Muscle layer of duodenum (tissue), 2 donors: ENCODE results near the gene TFAP2D.

ENCODE experiments used
- H3K27ac ChIP-seq: one replicate; pipeline ENCODE4 v1.7.0; 2013; ENCODE audit warnings: mild to moderate bottlenecking, low read length
- H3K27me3 ChIP-seq: one replicate; pipeline ENCODE4 v1.7.0; 2013; ENCODE audit warnings: low read depth, mild to moderate bottlenecking, control low read depth, low read length
- H3K36me3 ChIP-seq, 2 donors: one replicate each; pipeline ENCODE4 v1.7.0; 2013; ENCODE audit warnings: low read length in 2 of 2, control low read depth in 1 of 2, mild to moderate bottlenecking in 1 of 2; ENCODE audit not compliant: insufficient read depth in 2 of 2, control insufficient read depth in 1 of 2
- H3K4me1 ChIP-seq, 2 donors: one replicate each; pipeline ENCODE4 v1.7.0; 2013; ENCODE audit warnings: low read length in 2 of 2, mild to moderate bottlenecking in 2 of 2, control low read depth in 1 of 2, moderate library complexity in 1 of 2; ENCODE audit not compliant: insufficient read depth in 2 of 2, control insufficient read depth in 1 of 2
- H3K4me3 ChIP-seq, 2 donors: one replicate each; pipeline ENCODE4 v1.7.0; 2013; ENCODE audit warnings: low read length in 2 of 2, low read depth in 1 of 2, mild to moderate bottlenecking in 1 of 2
- H3K9me3 ChIP-seq, 2 donors: one replicate each; pipeline ENCODE4 v1.7.0; 2013; ENCODE audit warnings: low read length in 2 of 2, control low read depth in 1 of 2, mild to moderate bottlenecking in 1 of 2; ENCODE audit not compliant: control insufficient read depth in 1 of 2
- donor health status: healthy.

The TFAP2D gene

GRCh38 chr6:50713226-50713625, at the start of gene TFAP2D:
TSS of gene TFAP2D (plus strand) at chr6:50713526. CDS start at chr6:50714056, 530 bp downstream.
- Histone ChIP-seq H3K4me1 (peaks cover 0 to 12% of the 10 kb centered on the region in 2 donors), H3K27ac (no peak within 1 kb of the TSS), H3K9me3 (no peaks in the 10 kb centered on the region), H3K36me3 (no peaks in the 10 kb centered on the region), H3K27me3 (peaks cover 13% of the 10 kb centered on the region), H3K4me3 (no peak within 1 kb of the TSS)

GRCh38 chr6:50663806-50664205, 49.5 kb upstream of the TFAP2D start:
- Histone ChIP-seq H3K27ac (no peak overlapping the region), H3K4me1 (no peaks in the 10 kb centered on the region), H3K27me3 (no peaks in the 10 kb centered on the region), H3K36me3 (no peaks in the 10 kb centered on the region), H3K4me3 (no peak overlapping the region), H3K9me3 (no peaks in the 10 kb centered on the region)

- Histone ChIP-seq H3K9me3 (no peaks in the 10 kb centered on the region), H3K4me1 (no peaks in the 10 kb centered on the region), H3K36me3 (no peaks in the 10 kb centered on the region), H3K27me3 (no peaks in the 10 kb centered on the region), H3K27ac (no peak overlapping the region), H3K4me3 (no peak overlapping the region)
Observed at GRCh38 chr6:50666089-50666488, 47.2 kb upstream of the TFAP2D start.

GRCh38 chr6:50681213-50681824, 32.0 kb upstream of the TFAP2D start:
- no peaks in the 10 kb centered on the region for H3K4me1 ChIP-seq
- H3K27ac ChIP-seq: no peak overlapping the region
- no peaks in the 10 kb centered on the region for H3K36me3 ChIP-seq
- no peak overlapping the region for H3K4me3 ChIP-seq
- H3K27me3 ChIP-seq: no peaks in the 10 kb centered on the region
- H3K9me3 ChIP-seq: no peaks in the 10 kb centered on the region

GRCh38 chr6:50689210-50689609, 24.1 kb upstream of the TFAP2D start:
- Histone ChIP-seq H3K4me3 (no peak overlapping the region), H3K27me3 (no peaks in the 10 kb centered on the region), H3K4me1 (no peaks in the 10 kb centered on the region), H3K36me3 (no peaks in the 10 kb centered on the region), H3K9me3 (no peaks in the 10 kb centered on the region), H3K27ac (no peak overlapping the region)

GRCh38 chr6:50691814-50692495, 21.4 kb upstream of the TFAP2D start:
- Histone ChIP-seq H3K9me3 (no peaks in the 10 kb centered on the region), H3K4me3 (no peak overlapping the region), H3K4me1 (no peaks in the 10 kb centered on the region), H3K36me3 (no peaks in the 10 kb centered on the region), H3K27me3 (no peaks in the 10 kb centered on the region), H3K27ac (no peak overlapping the region)

- H3K4me3 ChIP-seq: no peak overlapping the region
- H3K27ac ChIP-seq: no peak overlapping the region
- H3K36me3 ChIP-seq: no peaks in the 10 kb centered on the region
- no peaks in the 10 kb centered on the region for H3K4me1 ChIP-seq
- no peaks in the 10 kb centered on the region for H3K9me3 ChIP-seq
- H3K27me3 ChIP-seq: no peaks in the 10 kb centered on the region
Observed at GRCh38 chr6:50698546-50698945, 14.8 kb upstream of the TFAP2D start.

GRCh38 chr6:50699051-50699775, 14.1 kb upstream of the TFAP2D start:
- H3K27me3 ChIP-seq: no peaks in the 10 kb centered on the region
- no peaks in the 10 kb centered on the region for H3K9me3 ChIP-seq
- no peak overlapping the region for H3K27ac ChIP-seq
- no peaks in the 10 kb centered on the region for H3K4me1 ChIP-seq
- no peak overlapping the region for H3K4me3 ChIP-seq
- no peaks in the 10 kb centered on the region for H3K36me3 ChIP-seq

- Histone ChIP-seq H3K27ac (no peak overlapping the region), H3K4me3 (no peak overlapping the region), H3K27me3 (peaks cover 3% of the 10 kb centered on the region), H3K9me3 (no peaks in the 10 kb centered on the region), H3K36me3 (no peaks in the 10 kb centered on the region), H3K4me1 (peaks cover 0 to 5% of the 10 kb centered on the region in 2 donors)
Observed at GRCh38 chr6:50706575-50706974, 6.8 kb upstream of the TFAP2D start.

- H3K4me3 ChIP-seq: peak overlapping the region in 1 of 2 donors; percentile 17
- peaks cover 3% of the 10 kb centered on the region for H3K27me3 ChIP-seq
- H3K36me3 ChIP-seq: no peaks in the 10 kb centered on the region
- H3K4me1 ChIP-seq: peaks cover 0 to 5% of the 10 kb centered on the region in 2 donors
- H3K9me3 ChIP-seq: no peaks in the 10 kb centered on the region
- no peak overlapping the region for H3K27ac ChIP-seq
Observed at GRCh38 chr6:50707191-50707590, 6.1 kb upstream of the TFAP2D start.

- Histone ChIP-seq H3K9me3 (no peaks in the 10 kb centered on the region), H3K4me1 (peaks cover 0 to 5% of the 10 kb centered on the region in 2 donors), H3K27ac (no peak overlapping the region), H3K27me3 (peaks cover 3% of the 10 kb centered on the region), H3K36me3 (no peaks in the 10 kb centered on the region), H3K4me3 (peak overlapping the region in 1 of 2 donors; percentile 17)
Observed at GRCh38 chr6:50707652-50708300, 5.5 kb upstream of the TFAP2D start.
